Left lobe of liver (tissue), 2 donors: ENCODE data around the gene CTCF. TPM values are rescaled to one million over a fixed set of nuclear protein-coding genes. Genes with fewer than 3 reads are reported as not detected.
A peak's percentile ranks its signal among the peaks of the same experiment; 100 is the strongest.

ENCODE experiments used
- ATAC-seq: fragments of 200-7000 bp; cut with Tn5 transposase; one replicate; pipeline ENCODE4 v1.9.1; 2020; ENCODE audit warnings: mild to moderate bottlenecking, moderate library complexity
- DNase-seq: peaks from one replicate; pipeline ENCODE4 v3.0.0-alpha.2; 2020; ENCODE audit warnings: low spot score
- total RNA-seq: library from RNA; stranded (reverse); gene quantifications from one replicate; pipeline ENCODE4 v1.2.1, GENCODE V29; 2021
- donor health status: DM: no; HTN: no; CAD: no; lungs with moderate emphysema.
- donor health status: DM: no; HTN: yes; CAD: no.

The CTCF gene
- total RNA-seq, 1 donor from 2014 or later = 13.4 TPM

DNA sequence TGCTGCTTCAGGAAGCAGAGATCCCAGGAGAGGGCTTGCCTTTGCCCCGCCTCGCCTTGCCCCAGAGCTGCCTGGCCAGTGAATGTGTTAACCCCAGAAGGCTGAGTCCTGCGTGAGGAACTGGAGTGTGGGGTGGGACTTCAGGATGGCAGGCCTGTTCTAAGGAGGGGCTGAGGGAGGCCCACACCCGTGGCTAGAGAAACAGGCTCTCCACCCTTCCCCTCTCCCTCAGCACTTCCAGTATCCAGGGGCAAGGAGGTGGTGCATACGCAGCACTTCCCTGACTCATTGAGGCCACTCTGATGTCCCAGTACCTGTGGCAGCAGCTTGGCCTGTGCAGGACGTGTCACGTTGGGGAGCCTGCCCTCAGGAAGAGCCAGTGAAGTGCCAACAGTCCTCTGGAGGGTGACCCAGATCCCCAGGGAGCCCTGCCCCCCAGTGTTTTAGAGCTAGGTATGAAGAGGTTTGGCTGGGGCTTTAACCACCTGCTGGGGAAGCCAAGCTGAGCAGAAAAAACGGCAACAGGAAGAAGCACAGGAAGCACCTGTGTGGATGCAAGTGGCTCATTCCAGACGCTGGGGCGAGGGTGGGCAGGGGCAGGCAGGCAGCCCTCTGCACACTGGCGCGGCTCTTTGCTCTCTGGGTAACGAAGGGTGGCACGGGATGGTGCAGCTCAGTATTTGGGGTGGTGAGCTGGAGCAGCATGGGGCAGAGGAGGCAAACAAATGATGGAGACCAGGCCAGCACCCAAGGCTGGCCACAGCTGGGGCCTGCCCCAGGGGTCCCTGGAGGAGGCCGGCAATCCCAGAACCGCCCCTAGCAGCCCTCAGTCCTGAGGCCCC lies 14.7 kb upstream of the CTCF start:
- DNase-seq = no peak
- ATAC-seq = no peak

DNA sequence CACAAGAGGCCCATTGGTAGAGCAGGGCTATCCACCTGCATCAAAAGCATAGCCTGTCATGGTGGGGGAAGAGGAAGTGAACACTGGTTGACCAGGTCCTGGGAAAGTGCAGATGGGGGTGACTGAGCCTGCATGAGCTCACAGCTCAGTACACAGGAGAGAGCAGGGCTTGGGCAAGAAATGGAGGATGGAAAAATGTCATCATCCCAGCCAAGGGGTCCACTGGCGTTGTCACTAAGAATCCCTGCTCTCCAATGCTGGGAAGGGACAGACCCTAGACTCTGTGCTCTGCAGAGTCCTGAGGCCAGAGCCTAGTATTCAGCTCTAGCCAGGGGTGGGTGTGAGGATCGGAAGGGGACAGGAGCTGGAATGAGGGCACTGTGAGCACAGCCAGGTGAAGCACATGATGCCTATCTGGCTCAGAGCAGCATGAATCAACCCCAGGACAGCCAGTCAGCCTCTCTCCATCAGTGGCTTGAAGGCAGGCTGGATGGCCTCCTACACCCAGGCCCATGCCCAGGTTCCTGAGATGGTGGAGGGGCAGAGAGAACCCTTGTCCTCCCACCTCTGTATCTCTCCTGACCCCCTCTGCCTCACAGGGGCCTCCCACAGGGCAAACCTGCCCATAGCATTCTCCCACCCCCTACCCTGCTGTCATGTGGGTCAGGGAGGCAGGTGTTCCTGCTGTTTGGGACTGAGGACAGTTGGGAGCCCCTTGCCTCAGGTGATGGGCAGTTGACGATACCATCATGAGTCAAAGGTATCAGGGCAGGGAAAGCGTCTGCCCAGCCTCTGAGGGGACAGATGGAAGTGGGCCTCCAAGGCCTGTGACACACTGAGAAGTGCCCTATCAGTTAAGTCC lies 13.8 kb upstream of the CTCF start:
- ATAC-seq (no peak), DNase-seq (no peak)

DNA sequence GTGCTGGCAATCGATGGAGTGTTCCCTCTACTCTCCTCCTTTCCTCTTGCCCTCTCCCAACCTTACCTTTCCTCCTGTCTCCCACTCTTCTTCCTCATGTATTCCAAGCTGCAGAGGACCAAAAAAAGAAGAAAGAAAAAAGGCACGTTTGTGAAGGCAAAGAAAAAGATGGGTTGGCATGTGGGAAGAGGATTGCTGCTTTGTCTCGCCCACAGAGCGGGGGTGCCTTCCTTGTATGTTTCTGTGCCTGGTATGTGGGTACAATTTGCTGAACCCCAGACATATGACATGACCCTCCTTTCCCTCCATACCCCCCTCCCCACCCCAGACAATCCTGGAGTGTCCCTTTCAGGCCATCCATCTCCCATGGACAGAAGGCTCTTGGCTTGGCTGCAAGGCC lies 13.1 kb upstream of the CTCF start:
- no peak for DNase-seq

DNA sequence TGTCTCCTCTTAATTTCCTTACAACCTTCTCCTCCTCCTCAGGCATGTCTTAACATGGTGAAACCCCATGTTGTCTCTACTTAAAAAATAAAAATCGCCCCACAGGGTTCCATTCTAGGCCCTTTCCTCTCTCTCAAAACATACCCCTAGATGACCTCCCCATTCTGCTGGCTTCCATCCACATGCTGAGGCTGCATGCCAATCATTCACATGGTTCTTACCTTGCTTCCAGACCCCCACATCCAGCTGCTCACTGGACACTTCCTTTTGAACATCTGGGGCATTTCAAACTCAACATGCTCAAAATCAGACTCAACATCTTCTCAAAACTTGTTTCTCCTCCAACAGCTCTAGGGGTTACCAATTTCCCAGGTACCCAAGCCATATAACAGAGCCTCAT lies 12.4 kb upstream of the CTCF start:
- DNase-seq (no peak), ATAC-seq (no peak)

More for the DNA sequence above, 13.1 kb upstream of the CTCF start:
- ATAC-seq = no peak

DNA sequence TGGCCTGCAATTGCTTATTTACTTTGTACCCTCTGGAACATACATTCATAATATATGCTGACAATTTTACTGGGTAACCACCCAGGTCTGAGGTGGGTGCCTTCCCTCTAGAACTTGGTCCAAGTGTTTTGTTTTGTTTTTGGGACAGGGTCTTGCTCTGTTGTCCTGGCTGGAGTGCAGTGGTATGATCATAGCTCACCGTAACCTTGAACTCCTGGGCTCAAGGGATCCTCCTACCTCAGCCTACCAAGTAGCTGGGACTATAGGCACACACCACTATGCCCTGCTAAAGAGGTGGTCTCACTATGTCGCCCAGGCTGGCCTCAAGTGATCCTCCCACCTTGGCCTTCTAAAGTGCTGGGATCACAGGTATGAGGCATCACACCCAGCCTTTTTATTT lies 11.2 kb upstream of the CTCF start:
- ATAC-seq = no peak
- DNase-seq = no peak

DNA sequence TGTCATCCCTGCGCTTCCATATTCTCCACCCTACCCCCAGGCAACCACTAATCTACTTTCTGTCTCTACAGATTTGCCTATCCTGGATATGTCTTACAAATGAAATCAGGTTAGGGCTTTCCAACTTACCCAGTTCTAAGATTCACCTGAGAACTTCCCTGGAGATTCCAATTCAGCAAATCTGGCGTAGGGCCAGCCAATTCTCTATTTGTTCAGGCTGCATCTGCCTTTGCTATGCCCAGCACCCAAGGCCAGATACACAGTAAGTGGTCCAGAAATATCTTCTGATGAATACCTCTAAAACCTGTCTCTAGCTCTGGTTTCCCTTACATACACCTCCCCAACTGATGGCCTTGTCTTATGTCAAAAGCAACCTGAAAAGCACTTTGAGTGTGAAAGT lies 10.4 kb upstream of the CTCF start:
- no peak for DNase-seq

DNA sequence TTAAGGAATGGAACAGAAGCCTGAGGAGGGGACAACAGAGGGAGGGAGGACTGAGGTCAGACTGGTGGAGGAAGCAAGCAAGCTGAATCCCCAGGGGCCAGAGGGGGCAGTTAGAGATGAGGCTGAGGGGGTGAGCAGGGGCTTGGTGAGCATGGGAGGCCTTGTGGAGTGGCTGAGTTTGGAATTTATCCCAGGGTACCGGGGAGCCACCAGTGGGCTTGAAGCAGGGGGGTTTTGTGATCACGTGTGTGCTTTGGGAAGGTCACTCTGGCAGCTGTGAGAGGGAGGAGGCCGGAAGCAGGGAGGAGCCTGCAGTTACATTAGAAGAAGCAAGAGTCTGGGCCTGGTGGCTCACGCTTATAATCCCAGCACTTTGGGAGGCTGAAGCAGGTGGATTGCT lies 9.8 kb upstream of the CTCF start:
- DNase-seq (no peak), ATAC-seq (peak; percentile 16)

More for the DNA sequence above, 10.4 kb upstream of the CTCF start:
- no peak for ATAC-seq

DNA sequence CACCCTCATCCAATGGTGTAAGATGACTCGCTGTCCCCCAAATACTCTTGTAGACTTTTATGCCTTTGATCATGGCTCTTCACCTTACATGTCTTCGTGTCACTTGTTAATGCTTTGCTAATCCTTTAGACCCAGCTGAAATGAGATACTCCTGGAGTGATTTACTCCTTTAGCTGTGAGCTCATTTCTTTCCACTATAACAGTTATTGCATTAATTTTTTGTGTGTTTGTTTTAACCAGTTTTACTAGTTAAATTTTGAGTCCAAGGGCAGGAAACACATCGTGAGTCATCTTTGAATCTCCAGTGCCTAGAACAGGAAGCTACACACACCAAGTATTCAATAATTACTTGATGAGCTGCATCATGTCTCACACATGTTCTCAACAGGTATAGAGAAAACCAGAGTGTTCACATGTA lies 6.5 kb upstream of the CTCF start:
- no peak for DNase-seq
- ATAC-seq = no peak

DNA sequence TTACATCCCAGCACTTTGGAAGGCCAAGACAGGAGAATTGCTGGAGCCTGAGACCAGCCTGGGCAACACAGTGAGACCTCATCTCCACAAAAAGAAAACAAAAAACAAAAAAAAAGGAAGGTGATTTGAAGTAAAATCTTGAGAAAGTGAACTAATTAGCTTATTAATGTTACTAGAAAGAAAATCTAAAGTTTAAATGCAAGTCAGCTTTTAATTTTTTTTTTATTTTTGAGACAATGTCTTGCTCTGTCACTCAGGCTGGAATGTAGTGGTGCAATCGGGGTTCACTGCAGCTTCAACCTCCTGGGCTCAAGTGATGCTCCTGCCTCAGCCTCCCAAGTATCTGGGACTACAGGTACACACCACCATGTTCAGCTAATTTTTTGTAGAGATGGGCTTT lies 3.5 kb upstream of the CTCF start:
- ATAC-seq (no peak), DNase-seq (no peak)

DNA sequence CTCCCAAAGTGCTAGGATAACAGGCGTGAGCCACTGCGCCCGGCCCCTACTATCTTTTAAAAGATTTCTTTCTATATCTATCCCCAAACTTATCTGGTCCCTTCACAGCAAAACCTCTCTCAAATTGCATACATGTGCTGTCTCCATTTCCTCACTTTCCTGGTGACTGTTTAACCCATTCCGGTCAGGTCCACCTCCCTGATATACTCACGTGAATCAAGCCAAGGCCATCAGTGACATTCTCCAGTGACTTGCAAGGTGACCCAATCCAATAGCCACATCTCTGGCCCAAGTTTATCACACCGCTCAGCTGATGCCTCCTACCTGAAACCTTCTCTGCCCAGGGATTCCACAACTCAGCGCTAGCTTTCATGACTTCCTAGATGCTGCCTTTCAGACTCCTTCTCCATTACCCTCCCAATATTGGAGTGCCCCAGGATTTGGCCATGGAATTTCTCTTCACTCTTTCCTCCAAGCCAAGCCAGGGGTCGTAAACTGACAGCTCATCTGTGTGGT lies 1.4 kb upstream of the CTCF start:
- DNase-seq (no peak), ATAC-seq (no peak)

DNA sequence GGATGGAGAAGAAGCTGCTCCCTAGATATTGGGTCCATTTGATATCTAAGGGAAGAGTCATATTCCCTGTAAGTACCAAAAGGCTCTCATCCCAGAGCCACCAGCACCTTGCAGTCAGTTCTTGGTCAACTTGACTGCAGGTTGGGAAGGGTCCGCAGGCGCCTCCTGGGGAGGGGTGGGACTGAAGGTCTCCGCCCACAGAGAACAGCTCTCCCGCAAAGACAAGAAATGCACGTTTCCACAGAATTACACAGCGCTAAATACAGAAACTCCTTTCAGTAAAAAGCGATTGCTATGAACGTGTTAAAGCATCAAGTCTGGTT lies 864 bp upstream of the CTCF start:
- DNase-seq (no peak), ATAC-seq (no peak)

DNA sequence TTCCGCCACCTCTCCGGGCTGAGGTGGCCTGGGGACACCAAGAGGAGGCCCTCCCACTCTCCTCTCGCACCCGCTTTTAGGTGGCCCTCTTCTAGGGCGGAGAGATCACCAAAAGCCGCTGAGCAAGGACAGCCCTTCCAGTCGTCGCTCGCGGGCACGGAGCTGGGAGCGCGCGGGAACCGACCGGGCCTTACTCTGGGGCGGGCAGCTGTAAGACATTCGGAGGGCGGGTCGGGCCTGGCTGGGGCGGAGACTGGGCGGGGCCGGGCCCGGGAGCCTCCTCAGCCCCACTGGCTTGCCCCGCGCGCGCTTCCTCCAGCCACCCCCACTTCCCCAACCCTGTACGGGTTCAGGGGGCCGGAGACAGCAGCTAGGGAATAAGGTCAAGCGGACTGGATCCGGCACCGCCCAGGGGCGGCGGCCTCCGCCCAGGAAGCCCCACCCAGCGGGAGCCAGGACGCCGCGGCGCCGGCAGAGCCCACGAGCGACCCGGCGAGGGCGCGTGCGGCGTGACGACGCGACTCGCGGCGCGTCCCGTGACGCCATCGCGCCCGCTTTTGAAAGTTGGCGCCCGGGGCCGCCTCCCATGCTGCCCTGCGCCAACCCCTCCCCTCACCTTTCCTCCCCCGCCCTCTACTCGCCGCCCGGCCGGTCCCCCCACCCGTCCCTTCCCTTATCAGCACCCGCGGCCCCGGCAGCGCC lies 351 bp upstream of the CTCF start:
- DNase-seq = peak; percentile 98
- ATAC-seq = peak; percentile 85

DNA sequence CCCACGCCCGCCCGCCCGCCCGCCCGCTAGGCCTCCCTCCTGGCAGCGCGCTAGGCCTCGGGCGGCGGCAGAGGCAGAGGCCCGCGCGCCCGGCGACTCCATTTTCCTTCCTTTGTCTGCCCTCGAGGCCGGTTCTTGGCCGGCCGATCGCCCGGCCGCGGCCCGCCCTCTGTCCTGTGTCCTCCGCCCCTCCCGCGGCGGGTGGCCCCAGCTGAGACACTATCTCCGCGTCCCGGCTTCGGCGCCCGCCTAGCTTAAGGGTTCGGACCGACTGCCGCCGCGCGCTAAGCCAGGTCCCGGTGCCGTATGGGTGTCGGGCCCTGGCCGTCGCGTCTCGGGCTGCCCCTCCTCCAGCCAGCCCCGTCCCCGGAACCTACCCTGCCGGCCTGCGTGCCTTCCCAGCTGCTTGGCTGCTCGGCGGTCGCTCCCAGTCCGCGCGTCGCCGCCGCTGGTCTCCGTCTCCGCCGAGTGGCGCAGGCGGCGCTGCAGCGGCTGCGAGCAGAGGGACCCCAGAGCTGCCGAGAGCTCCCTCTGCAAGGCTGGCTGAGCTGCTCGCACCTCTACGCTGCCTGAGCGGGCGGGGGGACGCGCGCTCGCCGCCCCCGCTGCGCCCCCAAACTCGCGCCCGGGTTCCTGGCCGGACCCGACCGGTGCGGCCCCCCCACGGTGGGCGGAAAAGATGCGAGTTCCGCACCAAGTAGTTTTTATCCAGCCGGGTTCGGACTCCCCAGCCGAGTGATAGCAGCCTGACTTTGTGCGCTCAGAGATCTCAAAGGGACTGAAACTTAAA lies 787 bp downstream of the CTCF start:
- DNase-seq = peak; percentile 72
- ATAC-seq = peak; percentile 19

DNA sequence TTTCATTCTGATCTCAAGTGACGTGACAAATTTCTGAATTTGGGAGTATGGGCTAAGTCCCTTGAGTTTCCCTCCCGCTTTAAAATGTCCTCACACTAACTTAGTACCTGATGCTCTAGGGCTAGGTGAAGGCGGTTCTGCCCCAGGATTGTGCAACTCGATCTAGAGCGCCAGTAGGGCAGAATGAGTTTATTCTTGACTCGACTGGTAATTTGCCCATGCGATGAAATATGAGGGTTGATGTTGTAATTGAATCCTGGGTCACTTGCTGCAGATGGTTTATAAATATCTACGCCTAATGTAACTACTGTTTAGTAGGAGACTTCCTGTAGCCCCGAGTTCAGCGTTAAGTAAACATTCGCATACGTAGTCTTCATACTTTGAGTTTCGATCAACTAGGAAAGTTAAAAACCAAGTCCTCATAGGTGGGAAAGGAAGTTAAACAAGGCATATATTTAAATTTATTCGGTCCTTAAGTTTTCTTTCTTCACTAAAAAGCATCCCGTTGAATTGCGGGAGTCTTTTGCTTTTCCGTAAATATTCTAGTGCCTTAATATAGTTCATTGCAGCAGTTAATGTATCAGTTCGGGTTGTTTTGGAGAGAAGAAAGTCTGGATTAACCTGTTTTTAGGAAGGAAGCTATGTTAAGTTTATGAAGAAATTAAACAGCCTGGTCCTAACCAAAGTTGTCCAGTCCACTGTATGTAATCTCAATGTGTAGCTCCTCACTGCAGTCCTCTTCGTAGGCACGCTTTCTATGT lies 1.6 kb downstream of the CTCF start:
- ATAC-seq (peak; percentile 36), DNase-seq (peak; percentile 83)

DNA sequence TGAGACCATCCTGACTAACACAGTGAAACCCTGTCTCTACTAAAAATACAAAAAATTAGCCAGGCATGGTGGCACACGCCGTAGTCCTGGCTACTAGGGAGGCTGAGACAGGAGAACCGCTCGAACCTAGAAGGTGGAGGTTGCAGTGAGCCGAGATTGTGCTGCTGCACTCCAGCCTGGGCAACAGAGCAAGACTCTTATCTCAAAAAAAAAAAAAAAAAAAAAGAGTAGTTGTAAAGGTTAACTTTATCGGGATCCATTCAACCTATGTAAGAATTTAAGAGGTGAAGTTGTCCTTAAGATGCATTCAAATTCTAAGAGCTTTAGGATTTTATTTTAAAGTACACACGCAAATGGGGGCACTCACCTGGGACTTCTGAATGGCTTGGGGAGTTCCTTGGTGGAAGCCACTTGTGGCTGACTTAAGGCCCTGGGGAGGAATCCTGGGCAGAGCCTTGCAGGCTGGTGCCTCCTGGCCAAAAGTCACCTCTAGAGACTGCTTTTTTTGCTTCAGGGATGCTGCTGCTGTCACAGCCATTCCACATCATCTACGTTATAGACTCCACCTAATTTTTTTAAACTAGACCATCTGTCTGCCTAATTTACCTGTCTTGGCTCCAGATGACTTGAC lies 3.3 kb downstream of the CTCF start:
- ATAC-seq = no peak
- DNase-seq = no peak

DNA sequence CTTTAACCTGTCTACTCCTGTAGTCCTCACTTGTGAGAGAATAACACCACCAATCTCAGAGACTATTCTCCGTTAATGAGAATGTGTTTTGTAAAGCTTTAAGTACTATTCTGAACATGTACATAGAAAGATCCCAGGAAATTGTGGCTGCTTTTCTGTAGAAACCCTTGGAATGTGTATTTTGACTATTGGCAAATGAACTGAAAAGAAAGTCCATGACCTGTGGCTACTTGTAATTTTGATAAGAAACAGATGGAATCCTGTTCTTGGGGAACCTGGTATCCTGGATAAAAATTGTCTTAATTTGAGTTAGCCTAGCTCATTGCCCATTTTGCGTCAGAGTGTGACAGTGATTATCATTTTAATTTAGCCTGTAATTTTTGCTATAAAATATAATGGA lies 9.1 kb downstream of the CTCF start:
- ATAC-seq = no peak
- DNase-seq = no peak

DNA sequence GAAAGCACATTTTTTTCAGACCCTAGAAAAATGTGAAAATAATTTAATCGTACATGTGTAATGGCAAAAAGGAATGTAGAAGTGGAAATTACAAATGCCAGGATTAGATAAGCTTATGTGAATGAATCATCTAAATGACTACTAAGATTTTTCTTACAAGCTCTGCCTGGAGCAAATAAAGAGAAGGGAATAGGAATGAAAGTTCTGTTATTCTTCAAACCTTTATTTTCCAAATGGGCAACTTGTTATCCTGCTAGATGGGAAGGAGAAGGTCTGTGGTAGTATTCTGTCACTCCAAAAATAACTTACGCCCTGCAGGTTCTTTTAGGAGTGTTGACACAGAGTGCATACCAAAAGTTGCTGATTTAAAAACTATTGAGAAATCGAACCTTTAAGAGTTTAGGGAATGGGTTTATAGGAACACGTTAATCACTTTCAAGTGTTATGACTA lies 9.7 kb downstream of the CTCF start:
- DNase-seq (no peak), ATAC-seq (no peak)

DNA sequence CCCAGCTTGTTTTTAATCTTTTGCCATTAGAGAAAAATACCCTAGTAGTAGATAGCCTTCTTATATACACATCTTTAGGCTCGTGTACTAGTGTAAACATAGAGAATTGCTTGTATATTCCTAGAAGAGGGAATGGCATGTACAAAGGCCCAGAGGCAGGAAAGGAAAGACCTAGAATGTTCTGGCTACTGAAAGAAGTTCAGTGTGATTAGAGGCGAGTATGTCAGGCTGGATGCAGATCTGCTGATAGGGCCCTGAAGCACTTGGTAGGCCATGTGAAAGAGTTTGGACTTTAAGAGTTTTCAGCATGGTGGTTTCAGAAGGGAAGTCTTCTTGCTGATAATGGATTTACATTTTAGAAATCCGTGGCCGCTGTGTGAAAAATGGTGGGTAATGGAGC lies 17.4 kb downstream of the CTCF start:
- DNase-seq = no peak

DNA sequence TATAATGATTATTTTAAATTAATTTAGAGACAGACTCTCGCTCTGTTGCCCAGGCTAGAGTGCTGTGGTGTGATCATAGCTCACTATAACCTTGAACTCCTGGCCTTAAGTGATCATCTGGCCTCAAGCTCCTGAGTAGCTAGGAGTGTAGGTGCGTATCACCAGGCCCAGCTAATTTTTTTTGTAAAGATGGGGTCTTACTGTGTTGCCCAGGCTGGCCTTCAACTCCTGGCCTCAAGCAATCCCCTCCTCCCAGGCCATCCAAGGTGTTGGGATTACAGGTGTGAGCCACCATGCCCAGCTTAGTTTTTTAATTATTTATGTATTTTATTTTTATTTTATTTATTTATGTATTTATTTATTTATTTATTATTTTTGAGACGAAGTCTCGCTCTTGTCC lies 17.9 kb downstream of the CTCF start:
- ATAC-seq = no peak
- DNase-seq = no peak

More for the DNA sequence above, 17.4 kb downstream of the CTCF start:
- no peak for ATAC-seq
